HL-60/S4 treated with phorbol 12-myristate 13-acetate at 8.2 ng/mL for 4 days and 3 days (cell line): ENCODE measurements around the gene DCBLD2.

Experiments
- in situ Hi-C: fragments of 300-500 bp; cut with MboI; formaldehyde crosslinking; loops from 2 replicates; pipeline ENCODE4 v1.15.0; 2022; ENCODE audit warnings: low sequenced_read_pairs

Gene DCBLD2

GRCh38 chr3:98777801-98778220 is 123.7 kb downstream of the DCBLD2 start:
- in situ Hi-C loops: no loop called here

- in situ Hi-C loops: no loop called here
These were observed 124.2 kb downstream of the DCBLD2 start for GRCh38 chr3:98777286-98777685.

GRCh38 chr3:98776140-98776493 is 125.4 kb downstream of the DCBLD2 start:
- in situ Hi-C loops: no loop called here

- in situ Hi-C loops: no loop called here
These were observed 125.9 kb downstream of the DCBLD2 start for GRCh38 chr3:98775459-98776139.

GRCh38 chr3:98772022-98772421 is 129.5 kb downstream of the DCBLD2 start:
- in situ Hi-C loops: no loop called here

- in situ Hi-C loops: no loop called here
These were observed 131.0 kb downstream of the DCBLD2 start for GRCh38 chr3:98770261-98771039.

- in situ Hi-C loops: no loop called here
These were observed 132.0 kb downstream of the DCBLD2 start for GRCh38 chr3:98769448-98769847.

- in situ Hi-C loops: no loop called here
These were observed 132.5 kb downstream of the DCBLD2 start for GRCh38 chr3:98768961-98769360.

GRCh38 chr3:98766924-98767323 is 134.6 kb downstream of the DCBLD2 start:
- in situ Hi-C loops: no loop called here

GRCh38 chr3:98765721-98766120 is 135.8 kb downstream of the DCBLD2 start:
- in situ Hi-C loops: no loop called here

GRCh38 chr3:98764472-98764884 is 137.0 kb downstream of the DCBLD2 start:
- in situ Hi-C loops: no loop called here

- in situ Hi-C loops: no loop called here
These were observed 137.6 kb downstream of the DCBLD2 start for GRCh38 chr3:98763819-98764418.

- in situ Hi-C loops: no loop called here
These were observed 138.4 kb downstream of the DCBLD2 start, which contains the start of gene ST3GAL6 for GRCh38 chr3:98763076-98763475. Gene ST3GAL6 (plus strand): TSS chr3:98763340. CDS start chr3:98768441, 5,101 bp downstream.

GRCh38 chr3:98761643-98762229 is 139.8 kb downstream of the DCBLD2 start:
- in situ Hi-C loops: no loop called here

GRCh38 chr3:98759629-98760028 is 141.9 kb downstream of the DCBLD2 start:
- in situ Hi-C loops: no loop called here

- in situ Hi-C loops: no loop called here
These were observed 145.9 kb downstream of the DCBLD2 start for GRCh38 chr3:98755601-98756000.

GRCh38 chr3:98754483-98754882 is 147.0 kb downstream of the DCBLD2 start:
- in situ Hi-C loops: no loop called here

- in situ Hi-C loops: no loop called here
These were observed 151.1 kb downstream of the DCBLD2 start for GRCh38 chr3:98750276-98750919.

- in situ Hi-C loops: no loop called here
These were observed 154.6 kb downstream of the DCBLD2 start for GRCh38 chr3:98746882-98747281.

- in situ Hi-C loops: no loop called here
These were observed 155.4 kb downstream of the DCBLD2 start for GRCh38 chr3:98746122-98746521.
